Embryonic facial prominence (tissue), 1 donor: ENCODE results near the gene SLCO1C1.
"Not testable (repeated sequence)": the region's sequence is repeated elsewhere in the genome, so short reads cannot be mapped to it uniquely, and the experiment has no call there.

Source experiments
- DNase-seq: peaks from one replicate; pipeline ENCODE4 v3.0.0-alpha.2; 2016; ENCODE audit errors: extremely low spot score

Gene SLCO1C1, protein sequence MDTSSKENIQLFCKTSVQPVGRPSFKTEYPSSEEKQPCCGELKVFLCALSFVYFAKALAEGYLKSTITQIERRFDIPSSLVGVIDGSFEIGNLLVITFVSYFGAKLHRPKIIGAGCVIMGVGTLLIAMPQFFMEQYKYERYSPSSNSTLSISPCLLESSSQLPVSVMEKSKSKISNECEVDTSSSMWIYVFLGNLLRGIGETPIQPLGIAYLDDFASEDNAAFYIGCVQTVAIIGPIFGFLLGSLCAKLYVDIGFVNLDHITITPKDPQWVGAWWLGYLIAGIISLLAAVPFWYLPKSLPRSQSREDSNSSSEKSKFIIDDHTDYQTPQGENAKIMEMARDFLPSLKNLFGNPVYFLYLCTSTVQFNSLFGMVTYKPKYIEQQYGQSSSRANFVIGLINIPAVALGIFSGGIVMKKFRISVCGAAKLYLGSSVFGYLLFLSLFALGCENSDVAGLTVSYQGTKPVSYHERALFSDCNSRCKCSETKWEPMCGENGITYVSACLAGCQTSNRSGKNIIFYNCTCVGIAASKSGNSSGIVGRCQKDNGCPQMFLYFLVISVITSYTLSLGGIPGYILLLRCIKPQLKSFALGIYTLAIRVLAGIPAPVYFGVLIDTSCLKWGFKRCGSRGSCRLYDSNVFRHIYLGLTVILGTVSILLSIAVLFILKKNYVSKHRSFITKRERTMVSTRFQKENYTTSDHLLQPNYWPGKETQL

DNA sequence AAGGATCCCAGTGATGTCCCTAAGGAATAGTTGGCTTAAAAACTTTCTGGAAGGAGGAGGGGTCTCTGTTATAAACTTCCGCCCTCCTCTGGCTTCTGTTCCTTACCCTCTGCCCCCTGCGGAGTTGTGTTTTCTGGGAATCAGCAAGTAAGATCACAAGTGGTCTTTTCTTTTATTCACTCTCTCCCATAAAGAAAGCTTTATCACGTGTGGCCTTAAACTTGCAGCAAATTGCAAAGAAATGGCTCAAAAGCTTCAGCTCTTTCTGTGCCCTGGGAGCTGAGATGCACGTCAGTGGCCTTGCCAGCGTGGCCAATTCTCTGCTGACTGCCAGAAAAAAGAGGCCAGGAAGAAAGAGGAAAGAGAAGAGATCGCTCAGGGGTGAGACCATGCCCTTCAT is at the start of gene SLCO1C1:
TSS of gene SLCO1C1 (plus strand) at position 101 of the 400 bp plus-strand sequence. CDS start 4,245 bp downstream, outside the sequence.
- no peak for DNase-seq

DNA sequence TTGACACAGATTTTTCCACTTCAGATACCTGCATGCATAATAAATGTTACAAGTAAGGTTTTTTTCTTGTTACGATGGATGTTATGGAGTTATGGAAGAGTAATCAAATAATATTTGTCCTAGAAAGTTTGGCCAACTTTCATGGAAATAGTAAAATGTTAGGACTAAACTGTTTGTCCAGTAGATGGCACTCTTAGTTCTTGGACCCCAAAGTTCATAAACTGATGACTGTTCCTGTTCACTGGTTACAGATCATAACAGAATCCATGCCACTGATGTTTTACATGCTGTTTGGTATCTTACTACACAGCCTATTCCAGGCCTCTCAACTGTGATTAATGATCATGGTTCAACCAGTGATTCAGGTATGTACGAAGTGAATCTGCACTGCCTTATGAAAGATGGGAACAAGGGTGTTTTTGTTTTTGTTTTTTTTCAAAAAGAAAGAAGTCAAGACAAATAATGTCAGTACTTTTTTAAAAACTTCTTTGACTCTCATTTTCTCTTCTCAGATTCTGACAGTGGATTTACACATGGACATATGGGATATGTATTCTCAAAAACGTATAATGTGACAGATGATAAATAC is 48.8 kb upstream of the SLCO1C1 start:
- no peak for DNase-seq

- no peak for DNase-seq
Observed at GRCh38 chr12:20653871-20654270, 41.3 kb upstream of the SLCO1C1 start.

GRCh38 chr12:20656600-20656999 is 38.5 kb upstream of the SLCO1C1 start:
- no peak for DNase-seq

GRCh38 chr12:20657496-20657895 is 37.6 kb upstream of the SLCO1C1 start:
- DNase-seq: no peak

- DNase-seq: no peak
Observed at GRCh38 chr12:20681334-20681733, 13.8 kb upstream of the SLCO1C1 start.

GRCh38 chr12:20696181-20696905 is 1.2 kb downstream of the SLCO1C1 start:
- no peak for DNase-seq

DNA sequence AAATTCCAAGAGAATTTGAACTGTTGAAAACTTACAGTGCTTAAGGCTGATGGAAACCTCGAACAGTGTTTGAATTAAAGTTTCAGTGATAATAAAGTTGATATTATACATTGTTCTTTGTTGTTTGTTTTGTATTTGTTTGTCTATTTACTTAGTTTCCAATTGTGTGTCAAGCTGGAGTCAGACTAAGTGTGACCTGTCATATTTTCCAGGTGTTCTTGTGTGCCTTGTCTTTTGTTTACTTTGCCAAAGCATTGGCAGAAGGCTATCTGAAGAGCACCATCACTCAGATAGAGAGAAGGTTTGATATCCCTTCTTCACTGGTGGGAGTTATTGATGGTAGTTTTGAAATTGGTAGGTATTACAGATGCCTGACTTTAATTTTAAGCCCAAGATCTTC is 6.0 kb downstream of the SLCO1C1 start:
- DNase-seq: no peak

- DNase-seq: no peak
Observed at GRCh38 chr12:20704860-20705259, 9.7 kb downstream of the SLCO1C1 start.

DNA sequence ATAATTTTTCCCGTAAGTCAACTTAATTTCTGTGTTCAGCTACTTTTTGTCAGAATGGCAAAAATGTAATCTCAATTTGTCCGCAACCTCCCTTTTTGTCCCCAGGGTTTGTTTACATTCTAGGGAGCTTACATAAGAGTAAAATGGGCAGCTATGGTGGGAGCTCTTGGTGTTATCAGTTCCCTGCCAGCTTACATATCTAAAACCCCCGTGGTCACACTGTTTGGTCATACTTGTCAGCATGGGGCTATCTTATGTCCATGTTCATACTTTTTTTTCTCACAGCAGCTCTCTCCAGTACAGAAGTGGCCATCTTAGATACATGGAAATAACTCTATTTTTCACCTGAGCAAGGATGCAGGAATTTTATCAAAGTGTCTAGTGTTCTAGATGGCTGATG is 16.7 kb downstream of the SLCO1C1 start:
- DNase-seq: no peak

DNA sequence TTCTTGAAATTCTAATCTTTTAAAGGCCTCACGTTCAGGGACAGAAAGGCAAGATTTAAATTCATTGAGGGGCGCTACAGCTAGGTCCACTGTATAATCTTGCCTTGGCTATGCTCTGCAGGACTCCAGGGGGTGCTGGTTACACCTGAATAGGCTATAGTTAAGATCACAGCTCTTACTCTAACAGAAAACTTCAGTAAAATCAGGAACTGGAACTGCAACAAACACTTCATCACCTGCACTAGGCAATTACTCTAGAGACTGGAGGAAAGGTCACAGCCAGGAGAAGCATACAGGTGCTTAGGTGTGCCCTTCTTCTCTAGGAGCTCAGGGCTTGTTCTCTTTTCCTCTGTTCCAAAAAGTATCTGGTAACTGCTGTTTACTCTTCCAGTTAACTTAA is 20.9 kb downstream of the SLCO1C1 start:
- DNase-seq: no peak

- no peak for DNase-seq
Observed at GRCh38 chr12:20716985-20717384, 21.9 kb downstream of the SLCO1C1 start.

GRCh38 chr12:20718294-20718693 is 23.2 kb downstream of the SLCO1C1 start:
- no peak for DNase-seq

DNA sequence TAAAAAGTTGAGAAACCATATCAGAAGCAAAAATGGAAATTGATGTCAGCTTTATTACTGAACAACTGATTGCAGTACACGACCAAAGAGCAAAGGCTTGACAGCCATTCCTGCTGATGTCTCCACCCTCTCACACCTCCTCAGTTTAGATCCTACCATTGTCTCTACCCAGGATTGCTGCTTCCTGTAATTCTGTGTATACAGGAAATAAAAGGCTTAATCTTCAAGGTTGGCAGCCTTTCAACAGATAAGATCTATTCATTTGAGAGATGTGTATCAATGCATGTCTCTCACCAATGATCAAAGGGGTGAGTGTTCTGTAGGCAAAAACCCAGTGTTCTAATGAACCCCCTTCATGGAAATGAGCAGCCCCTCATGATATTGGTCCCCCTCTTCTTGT is 27.0 kb downstream of the SLCO1C1 start:
- DNase-seq: no peak

DNA sequence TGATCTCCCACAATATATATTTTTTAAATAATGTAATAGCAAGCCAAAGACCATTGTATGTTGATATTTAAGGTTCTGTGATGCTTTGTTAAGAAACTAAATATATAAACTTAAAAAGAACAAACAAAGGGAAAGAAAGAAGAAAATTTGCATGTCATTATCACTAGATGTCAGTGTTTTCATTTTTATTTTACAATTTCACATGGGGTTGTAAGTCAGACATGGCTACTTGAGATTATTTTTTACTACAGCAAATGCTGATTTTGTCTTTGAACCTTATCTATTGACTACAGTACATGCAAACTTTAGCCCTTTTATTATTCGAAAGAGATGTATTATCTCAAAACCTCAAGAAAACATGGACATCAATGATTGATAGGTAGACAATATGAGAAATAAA is 36.1 kb downstream of the SLCO1C1 start:
- DNase-seq: no peak

DNA sequence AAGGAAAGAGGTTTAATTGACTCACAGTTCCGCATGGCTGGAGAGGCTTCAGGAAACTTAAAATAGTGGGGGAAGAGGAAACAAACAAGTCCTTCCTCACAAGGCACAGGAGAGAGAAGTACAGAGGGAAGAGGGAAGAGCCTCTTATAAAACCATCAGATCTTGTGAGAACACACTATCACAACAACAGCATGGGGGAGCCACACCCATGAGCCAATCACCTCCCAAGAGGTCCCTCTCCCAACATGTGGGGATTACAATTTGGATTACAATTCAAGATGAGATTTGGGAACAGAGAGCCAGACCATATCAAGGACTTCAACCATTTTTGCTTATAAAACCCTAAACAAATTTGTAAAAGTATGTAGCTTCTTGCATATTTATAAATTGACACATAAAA is 45.8 kb downstream of the SLCO1C1 start:
- no peak for DNase-seq

DNA sequence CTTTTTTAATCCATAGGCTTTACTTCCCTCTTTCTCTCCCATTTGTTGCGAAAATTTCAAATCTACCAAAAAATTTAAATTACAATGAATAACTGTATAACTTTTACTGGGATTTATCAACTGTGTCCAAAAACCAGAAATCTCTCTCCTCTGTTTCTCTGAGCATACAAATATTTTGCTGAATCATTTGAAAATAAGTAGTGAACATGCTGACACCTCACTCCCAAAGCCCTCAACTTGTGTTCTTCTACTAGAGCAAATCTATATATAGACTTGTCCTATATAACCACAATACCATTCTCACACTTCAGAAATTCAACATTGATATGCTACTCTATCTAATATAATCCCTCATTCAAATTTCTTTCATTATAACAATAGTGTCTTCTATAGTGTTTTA is 53.1 kb downstream of the SLCO1C1 start:
- DNase-seq: no peak

DNA sequence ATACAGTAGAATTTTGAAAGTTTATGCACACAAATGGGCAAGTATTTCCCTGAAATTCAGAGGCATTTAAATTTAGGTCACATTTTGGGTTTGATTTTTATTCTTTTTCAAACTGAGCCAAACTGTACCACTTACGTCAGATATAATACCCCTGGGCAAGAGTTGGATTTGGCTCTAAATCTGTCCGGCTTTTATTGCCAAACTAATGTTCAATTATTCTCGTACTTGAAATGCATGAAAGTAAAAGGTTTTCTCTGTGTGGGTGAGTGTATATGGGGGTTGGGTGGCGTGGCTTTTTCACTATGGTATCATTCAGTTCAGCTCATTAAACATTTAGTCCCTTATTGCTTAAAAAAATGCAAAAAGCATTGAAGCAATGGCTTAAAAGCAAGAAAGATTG is 55.9 kb downstream of the SLCO1C1 start:
- DNase-seq: no peak

DNA sequence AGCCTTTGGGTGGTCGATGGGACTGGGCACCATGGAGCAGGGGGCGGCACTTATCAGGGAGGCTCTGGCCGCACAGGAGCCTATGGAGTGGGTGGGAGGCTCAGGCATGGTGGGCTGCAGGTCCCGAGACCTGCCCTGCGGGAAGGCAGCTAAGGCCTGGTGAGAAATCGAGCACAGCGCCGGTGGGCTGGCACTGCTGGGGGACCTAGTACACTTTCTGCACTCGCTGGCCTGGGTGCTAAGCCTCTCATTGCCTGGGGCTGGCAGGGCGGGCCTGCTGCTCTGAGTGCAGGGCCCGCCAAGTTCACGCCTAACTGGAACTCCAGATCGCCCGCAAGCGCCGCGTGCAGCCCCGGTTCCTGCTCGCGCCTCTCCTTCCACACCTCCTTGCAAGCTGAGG is 82.3 kb downstream of the SLCO1C1 start:
- DNase-seq: no peak

GRCh38 chr12:20778969-20779368 is 83.8 kb downstream of the SLCO1C1 start:
- DNase-seq: no peak

GRCh38 chr12:20779971-20780370 is 84.8 kb downstream of the SLCO1C1 start:
- DNase-seq: not testable (repeated sequence)

GRCh38 chr12:20783796-20784357 is 88.7 kb downstream of the SLCO1C1 start:
- not testable (repeated sequence) for DNase-seq
